ENCODE data around the gene PRDM16. TPM values are rescaled to one million over a fixed set of nuclear protein-coding genes. Genes with fewer than 3 reads are reported as not detected.

PRDM16 gene
- total RNA-seq, 1 experiment from 2014 or later: 0.17 TPM

DNA sequence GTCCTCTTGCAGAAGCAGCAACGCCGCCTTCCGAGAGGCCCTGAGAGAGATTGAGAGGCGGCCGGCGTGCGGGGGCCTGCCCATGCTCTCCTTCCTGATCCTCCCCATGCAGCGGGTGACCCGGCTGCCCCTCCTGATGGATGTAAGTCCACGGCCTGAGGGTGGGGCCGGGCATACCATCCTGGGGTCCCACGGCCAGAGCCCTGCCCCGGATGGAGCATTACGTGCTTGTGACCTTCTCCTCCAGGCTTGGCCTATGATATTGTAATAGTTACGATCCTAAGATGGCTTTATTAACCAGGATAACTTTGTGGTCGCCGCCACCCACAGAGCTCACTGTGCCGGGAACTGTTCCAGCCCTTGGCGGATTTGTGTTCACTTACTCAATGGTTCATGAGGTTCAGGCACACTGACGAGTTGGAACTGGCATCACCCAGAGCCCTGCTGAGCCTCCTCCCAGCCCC, 404.4 kb downstream of the PRDM16 start:
- H2AK5ac ChIP-seq (ENCODE audit: insufficient read length, low read length): no peak overlapping the region
- Mint-ChIP-seq H3K27me3 (ENCODE audit: low read depth) (no peaks in the 10 kb centered on the region), H3K36me3 (ENCODE audit: insufficient read depth in 1 of 3, low read depth in 3 of 3) (peaks cover 4 to 27% (median 21%) of the 10 kb centered on the region in 3 experiments; a peak in 5 of 7 replicates), H3K4me3 (no peak overlapping the region), H3K9me3 (no peaks in the 10 kb centered on the region), H3K4me1 (peaks cover 13 to 16% of the 10 kb centered on the region in 2 experiments), H3K27ac (peak overlapping the region in 2 of 3 experiments; percentile 34 to 86; a peak in 3 of 7 replicates)
- H3K14ac ChIP-seq (ENCODE audit: insufficient read depth, low read length): no peak overlapping the region
- no peaks in the 10 kb centered on the region for H3K23me2 ChIP-seq (ENCODE audit: insufficient read length, low read depth, low read length, poor library complexity, severe bottlenecking)
- H4K20me1 ChIP-seq (ENCODE audit: control insufficient read depth, insufficient read depth, insufficient read length): peaks cover 4% of the 10 kb centered on the region
- no peak overlapping the region for H2BK12ac ChIP-seq (ENCODE audit: insufficient read length, low read depth, low read length)
- no peak overlapping the region for H2AFZ ChIP-seq (ENCODE audit: low read length)
- no peak overlapping the region for H3K4me2 ChIP-seq (ENCODE audit: insufficient read depth, insufficient read length, low read length)
- no peaks in the 10 kb centered on the region for H3K79me2 ChIP-seq (ENCODE audit: insufficient read depth, low read length)
- no peak overlapping the region for H3K27ac ChIP-seq (ENCODE audit: insufficient read length, low read depth, low read length)
- no peak for DNase-seq
- H4K8ac ChIP-seq (replicated peaks; ENCODE audit: insufficient read length, low read depth, low read length): no peak overlapping the region
- H2BK120ac ChIP-seq (ENCODE audit: low read depth, low read length, poor library complexity, severe bottlenecking): no peak overlapping the region
- no peak overlapping the region for H3K9ac ChIP-seq (ENCODE audit: extremely low read depth, insufficient read length, low read length)
- H3K9me3 ChIP-seq (ENCODE audit: control insufficient read depth, low read depth, low read length): no peaks in the 10 kb centered on the region
- no peak overlapping the region for H3K4ac ChIP-seq (ENCODE audit: low read depth, low read length)
- no peak overlapping the region for H3K56ac ChIP-seq (ENCODE audit: insufficient read length, low read depth, low read length)
- no peak overlapping the region for H3K18ac ChIP-seq (ENCODE audit: insufficient read length, low read depth, low read length)
- H3T11ph ChIP-seq (ENCODE audit: low read length): no peak overlapping the region
- H3K23ac ChIP-seq (ENCODE audit: insufficient read length, low read depth, low read length): no peak overlapping the region
- no peak overlapping the region for H4K5ac ChIP-seq (ENCODE audit: insufficient read length, low read depth, low read length)
- no peak overlapping the region for H4K91ac ChIP-seq (ENCODE audit: insufficient read length, low read depth, low read length)
- H3K4me1 ChIP-seq (ENCODE audit: insufficient read depth, low read length): peaks cover 5% of the 10 kb centered on the region; the same call in 1 of the 2 replicates
- no peak for TF ChIP-seq CTCF (conservative IDR thresholded peaks at IDR 0.05)
- no peak overlapping the region for H2BK20ac ChIP-seq (ENCODE audit: low read depth, low read length, poor library complexity, severe bottlenecking)
- no peak overlapping the region for H2BK5ac ChIP-seq (ENCODE audit: insufficient read length, low read length)
- H3K79me1 ChIP-seq (ENCODE audit: insufficient read depth, low read depth, low read length, poor library complexity, severe bottlenecking): no peaks in the 10 kb centered on the region
- no peaks in the 10 kb centered on the region for H3K27me3 ChIP-seq (ENCODE audit: insufficient read depth, low read length)
- H2BK15ac ChIP-seq (ENCODE audit: low read depth, low read length): no peak overlapping the region
- no CpG with 5 or more reads among the region's 20 CpGs for WGBS (ENCODE audit: extremely low coverage, insufficient read length, low lambda C conversion rate)

Data from H9 (cell line).